ENCODE data around the gene TM7SF3. TPM values are rescaled to one million over a fixed set of nuclear protein-coding genes. Genes with fewer than 3 reads are reported as not detected.
A peak's percentile ranks its signal among the peaks of the same experiment; 100 is the strongest.

TM7SF3 gene
- total RNA-seq, 1 donor from 2014 or later = 46.9 TPM

GRCh38 chr12:26948309-26948708 lies 65.9 kb downstream of the TM7SF3 start:
- DNase-seq (ENCODE audit: extremely low spot score, unreplicated experiment) = no peak
- Mint-ChIP-seq H3K27me3 (ENCODE audit: unreplicated experiment) (no peaks in the 10 kb centered on the region), H3K9me3 (ENCODE audit: unreplicated experiment) (peaks cover 11% of the 10 kb centered on the region), H3K27ac (ENCODE audit: unreplicated experiment) (no peak overlapping the region), H3K4me3 (ENCODE audit: unreplicated experiment) (no peak overlapping the region), H3K4me1 (ENCODE audit: unreplicated experiment) (peaks cover 10% of the 10 kb centered on the region), H3K36me3 (ENCODE audit: unreplicated experiment) (peaks cover 20% of the 10 kb centered on the region)
- TF ChIP-seq CTCF (IDR thresholded peaks at IDR 0.05) = no peak

DNA sequence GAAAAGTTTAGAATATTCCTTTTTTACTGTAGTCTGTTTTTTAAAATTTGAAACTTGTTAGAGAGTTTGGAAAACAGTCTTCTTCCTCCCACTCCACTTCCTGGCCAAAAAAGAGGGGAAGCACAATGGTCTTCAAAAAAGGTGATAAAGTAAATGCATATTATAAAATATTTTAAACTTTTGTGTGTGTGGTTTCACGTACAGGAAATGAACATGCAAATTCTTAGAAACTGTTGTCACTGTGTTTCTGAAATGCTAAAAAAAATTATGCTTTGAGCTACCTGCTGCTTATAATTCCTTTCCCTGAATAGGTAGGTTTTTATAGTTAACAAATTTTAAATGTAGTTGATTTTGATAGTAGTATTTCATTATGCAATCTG lies 73.0 kb downstream of the TM7SF3 start:
- Mint-ChIP-seq H3K36me3 (ENCODE audit: unreplicated experiment) (peaks cover 14% of the 10 kb centered on the region), H3K27ac (ENCODE audit: unreplicated experiment) (no peak overlapping the region), H3K27me3 (ENCODE audit: unreplicated experiment) (no peaks in the 10 kb centered on the region), H3K4me3 (ENCODE audit: unreplicated experiment) (no peak overlapping the region), H3K9me3 (ENCODE audit: unreplicated experiment) (no peaks in the 10 kb centered on the region), H3K4me1 (ENCODE audit: unreplicated experiment) (peaks cover 44% of the 10 kb centered on the region)
- TF ChIP-seq CTCF (IDR thresholded peaks at IDR 0.05) = no peak
- DNase-seq (ENCODE audit: extremely low spot score, unreplicated experiment) = no peak

- Mint-ChIP-seq H3K4me3 (ENCODE audit: unreplicated experiment) (no peak overlapping the region), H3K27me3 (ENCODE audit: unreplicated experiment) (no peaks in the 10 kb centered on the region), H3K36me3 (ENCODE audit: unreplicated experiment) (peaks cover 10% of the 10 kb centered on the region), H3K27ac (ENCODE audit: unreplicated experiment) (no peak overlapping the region), H3K4me1 (ENCODE audit: unreplicated experiment) (peaks cover 50% of the 10 kb centered on the region), H3K9me3 (ENCODE audit: unreplicated experiment) (no peaks in the 10 kb centered on the region)
- DNase-seq (ENCODE audit: extremely low spot score, unreplicated experiment) = no peak
- TF ChIP-seq CTCF (IDR thresholded peaks at IDR 0.05) = no peak
Measured at GRCh38 chr12:26940516-26941214, 73.5 kb downstream of the TM7SF3 start.

GRCh38 chr12:26939953-26940352 lies 74.2 kb downstream of the TM7SF3 start:
- H3K27me3 Mint-ChIP-seq (ENCODE audit: unreplicated experiment) = no peaks in the 10 kb centered on the region
- peaks cover 5% of the 10 kb centered on the region for H3K36me3 Mint-ChIP-seq (ENCODE audit: unreplicated experiment)
- no peaks in the 10 kb centered on the region for H3K9me3 Mint-ChIP-seq (ENCODE audit: unreplicated experiment)
- no peak for DNase-seq (ENCODE audit: extremely low spot score, unreplicated experiment)
- H3K4me3 Mint-ChIP-seq (ENCODE audit: unreplicated experiment) = peak overlapping the region; percentile 98
- TF ChIP-seq CTCF (IDR thresholded peaks at IDR 0.05) = no peak
- H3K4me1 Mint-ChIP-seq (ENCODE audit: unreplicated experiment) = peaks cover 53% of the 10 kb centered on the region
- no peak overlapping the region for H3K27ac Mint-ChIP-seq (ENCODE audit: unreplicated experiment)

DNA sequence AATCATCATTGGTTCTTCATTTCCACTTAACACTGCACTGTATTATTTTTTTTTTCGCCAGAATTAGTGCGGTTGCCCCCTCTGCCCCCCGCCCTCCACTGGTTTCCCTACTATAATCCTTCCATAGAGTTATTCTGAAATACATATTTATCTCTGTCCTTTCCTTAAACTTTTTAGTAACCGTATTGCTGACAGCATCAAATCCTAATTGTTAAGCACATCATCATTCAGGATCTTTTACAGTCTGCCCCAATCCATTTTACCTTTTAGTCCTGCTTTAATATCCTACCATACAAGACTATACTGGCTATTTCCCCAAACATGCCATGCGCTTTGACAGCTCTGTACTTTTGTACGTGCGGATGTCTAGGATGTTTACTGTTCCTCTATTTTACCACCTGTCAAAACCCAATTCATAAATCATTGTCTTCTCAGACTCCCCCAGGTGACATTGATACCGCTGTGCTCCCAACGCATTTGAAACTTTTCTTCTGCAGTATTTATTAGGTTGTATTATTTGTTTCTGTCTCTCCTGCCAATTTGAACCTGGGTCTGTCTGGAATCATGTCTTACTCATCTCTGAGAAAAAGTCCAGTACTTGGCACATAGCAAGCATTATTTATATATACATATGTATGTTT lies 74.9 kb downstream of the TM7SF3 start:
- Mint-ChIP-seq H3K27me3 (ENCODE audit: unreplicated experiment) (no peaks in the 10 kb centered on the region), H3K27ac (ENCODE audit: unreplicated experiment) (peak overlapping the region; percentile 100), H3K36me3 (ENCODE audit: unreplicated experiment) (peaks cover 4% of the 10 kb centered on the region), H3K4me1 (ENCODE audit: unreplicated experiment) (peaks cover 54% of the 10 kb centered on the region), H3K4me3 (ENCODE audit: unreplicated experiment) (peak overlapping the region; percentile 98), H3K9me3 (ENCODE audit: unreplicated experiment) (no peaks in the 10 kb centered on the region)
- no peak for TF ChIP-seq CTCF (IDR thresholded peaks at IDR 0.05)
- DNase-seq (ENCODE audit: extremely low spot score, unreplicated experiment) = no peak
